HEK293 (cell line): ENCODE results near the gene THYN1.

Source experiments
- BCL11B ChIP-seq: fragments of 450-650 bp; formaldehyde crosslinking; IDR thresholded peaks from 2 replicates; pipeline ENCODE4 v1.5.1; 2016; ENCODE audit warnings: low read depth, missing biosample characterization, missing genetic modification characterization
- EGR2 ChIP-seq: fragments of 450-650 bp; formaldehyde crosslinking; IDR thresholded peaks from 2 replicates; pipeline ENCODE4 v1.5.1; 2016; ENCODE audit warnings: low read depth, missing biosample characterization, missing genetic modification characterization
- FEZF1 ChIP-seq: fragments of 450-650 bp; formaldehyde crosslinking; IDR thresholded peaks from 2 replicates; pipeline ENCODE4 v1.5.1; 2016; ENCODE audit warnings: missing biosample characterization, missing genetic modification characterization
- GFI1B ChIP-seq: fragments of 450-650 bp; formaldehyde crosslinking; IDR thresholded peaks from 2 replicates; pipeline ENCODE4 v1.5.1; 2016; ENCODE audit warnings: missing biosample characterization, missing genetic modification characterization
- IKZF3 ChIP-seq: fragments of 450-650 bp; IDR thresholded peaks from 2 replicates; pipeline ENCODE4 v1.5.0; 2018; ENCODE audit warnings: missing biosample characterization, mild to moderate bottlenecking, missing genetic modification characterization, moderate library complexity
- KLF16 ChIP-seq: fragments of 450-650 bp; formaldehyde crosslinking; IDR thresholded peaks from 2 replicates; pipeline ENCODE4 v1.5.1; 2017; ENCODE audit warnings: missing biosample characterization, missing genetic modification characterization
- MYNN ChIP-seq: fragments of 450-650 bp; formaldehyde crosslinking; IDR thresholded peaks from 2 replicates; pipeline ENCODE4 v1.5.1; 2016; ENCODE audit warnings: missing biosample characterization, missing genetic modification characterization, borderline replicate concordance
- SP7 ChIP-seq: fragments of 450-650 bp; formaldehyde crosslinking; IDR thresholded peaks from 2 replicates; pipeline ENCODE4 v1.5.1; 2016; ENCODE audit warnings: missing biosample characterization, missing genetic modification characterization
- WT1 ChIP-seq: fragments of 450-650 bp; formaldehyde crosslinking; IDR thresholded peaks from 2 replicates; pipeline ENCODE4 v1.5.1; 2016; ENCODE audit warnings: missing biosample characterization, missing genetic modification characterization
- ZBTB21 ChIP-seq: fragments of 450-650 bp; formaldehyde crosslinking; IDR thresholded peaks from 2 replicates; pipeline ENCODE4 v1.5.1; 2017; ENCODE audit warnings: missing biosample characterization, missing genetic modification characterization
- ZFP37 ChIP-seq: fragments of 450-650 bp; formaldehyde crosslinking; IDR thresholded peaks from 2 replicates; pipeline ENCODE4 v1.5.1; 2016; ENCODE audit warnings: missing biosample characterization, missing genetic modification characterization
- ZFP69B ChIP-seq: fragments of 450-650 bp; formaldehyde crosslinking; IDR thresholded peaks from 2 replicates; pipeline ENCODE4 v1.5.1; 2016; ENCODE audit warnings: missing biosample characterization, missing genetic modification characterization
- ZNF155 ChIP-seq: fragments of 450-650 bp; formaldehyde crosslinking; IDR thresholded peaks from 2 replicates; pipeline ENCODE4 v1.5.1; 2016; ENCODE audit warnings: missing biosample characterization, missing genetic modification characterization
- ZNF174 ChIP-seq: fragments of 450-650 bp; formaldehyde crosslinking; IDR thresholded peaks from 2 replicates; pipeline ENCODE4 v1.5.0; 2017; ENCODE audit warnings: missing biosample characterization, mild to moderate bottlenecking, missing genetic modification characterization
- ZNF2 ChIP-seq: fragments of 450-650 bp; formaldehyde crosslinking; IDR thresholded peaks from 2 replicates; pipeline ENCODE4 v1.5.1; 2016; ENCODE audit warnings: missing biosample characterization, missing genetic modification characterization
- ZNF214 ChIP-seq: fragments of 450-650 bp; formaldehyde crosslinking; IDR thresholded peaks from 2 replicates; pipeline ENCODE4 v1.5.1; 2017; ENCODE audit warnings: missing biosample characterization, mild to moderate bottlenecking, missing genetic modification characterization, borderline replicate concordance
- ZNF248 ChIP-seq: fragments of 450-650 bp; formaldehyde crosslinking; IDR thresholded peaks from 2 replicates; pipeline ENCODE4 v1.5.1; 2017; ENCODE audit warnings: missing biosample characterization, missing genetic modification characterization
- ZNF266 ChIP-seq: fragments of 450-650 bp; formaldehyde crosslinking; IDR thresholded peaks from 2 replicates; pipeline ENCODE4 v1.5.1; 2016; ENCODE audit warnings: missing biosample characterization, missing genetic modification characterization, low read depth
- ZNF274 ChIP-seq, 2 experiments: fragments of 200-500 bp in 1 of 2; fragments of 450-650 bp in 1 of 2; sonication (Bioruptor generic) in 1 of 2; formaldehyde crosslinking in 1 of 2; IDR thresholded peaks; 2 replicates each; pipeline versions ENCODE4 v1.5.1 to v1.6.1; 2014 to 2016; ENCODE audit warnings: borderline replicate concordance in 1 of 2, inconsistent platforms in 1 of 2, low read length in 1 of 2, missing biosample characterization in 1 of 2, missing genetic modification characterization in 1 of 2
- ZNF302 ChIP-seq: fragments of 450-650 bp; formaldehyde crosslinking; IDR thresholded peaks from 2 replicates; pipeline ENCODE4 v1.5.1; 2016; ENCODE audit warnings: missing biosample characterization, missing genetic modification characterization, low read depth
- ZNF335 ChIP-seq: fragments of 450-650 bp; formaldehyde crosslinking; conservative IDR thresholded peaks from 2 replicates; pipeline ENCODE4 v1.5.1; 2016; ENCODE audit warnings: missing biosample characterization, missing genetic modification characterization
- ZNF404 ChIP-seq: fragments of 450-650 bp; formaldehyde crosslinking; IDR thresholded peaks from 2 replicates; pipeline ENCODE4 v1.5.1; 2017; ENCODE audit warnings: missing biosample characterization, missing genetic modification characterization
- ZNF48 ChIP-seq: fragments of 450-650 bp; formaldehyde crosslinking; IDR thresholded peaks from 2 replicates; pipeline ENCODE4 v1.5.1; 2016; ENCODE audit warnings: missing biosample characterization, missing genetic modification characterization
- ZNF514 ChIP-seq: fragments of 450-650 bp; formaldehyde crosslinking; IDR thresholded peaks from 2 replicates; pipeline ENCODE4 v1.5.1; 2016; ENCODE audit warnings: missing biosample characterization, missing genetic modification characterization
- ZNF548 ChIP-seq: fragments of 450-650 bp; formaldehyde crosslinking; IDR thresholded peaks from 2 replicates; pipeline ENCODE4 v1.5.1; 2016; ENCODE audit warnings: missing biosample characterization, missing genetic modification characterization
- ZNF623 ChIP-seq: fragments of 450-650 bp; formaldehyde crosslinking; IDR thresholded peaks from 2 replicates; pipeline ENCODE4 v1.5.1; 2016; ENCODE audit warnings: missing biosample characterization, missing genetic modification characterization
- ZNF701 ChIP-seq: fragments of 450-650 bp; formaldehyde crosslinking; IDR thresholded peaks from 2 replicates; pipeline ENCODE4 v1.5.1; 2016; ENCODE audit warnings: missing biosample characterization, missing genetic modification characterization
- ZNF776 ChIP-seq: fragments of 450-650 bp; formaldehyde crosslinking; IDR thresholded peaks from 2 replicates; pipeline ENCODE4 v1.5.0; 2017; ENCODE audit warnings: missing biosample characterization, missing genetic modification characterization, borderline replicate concordance
- ZXDB ChIP-seq: fragments of 450-650 bp; formaldehyde crosslinking; IDR thresholded peaks from 2 replicates; pipeline ENCODE4 v1.5.1; 2016; ENCODE audit warnings: missing biosample characterization, missing genetic modification characterization
- TF ChIP-seq, protein P1 (sequence below): fragments of 450-650 bp; formaldehyde crosslinking; IDR thresholded peaks from 2 replicates; pipeline ENCODE4 v1.5.1; 2016; ENCODE audit warnings: missing biosample characterization, missing genetic modification characterization
- TF ChIP-seq, protein P2 (sequence below): fragments of 450-650 bp; formaldehyde crosslinking; IDR thresholded peaks from 2 replicates; pipeline ENCODE4 v1.5.1; 2017; ENCODE audit warnings: missing biosample characterization, missing genetic modification characterization
- TF ChIP-seq, protein P3 (sequence below): fragments of 450-650 bp; formaldehyde crosslinking; IDR thresholded peaks from 2 replicates; pipeline ENCODE4 v1.5.1; 2016; ENCODE audit warnings: missing biosample characterization, missing genetic modification characterization
- TF ChIP-seq, protein P4 (sequence below): fragments of 450-650 bp; formaldehyde crosslinking; IDR thresholded peaks from 2 replicates; pipeline ENCODE4 v1.5.1; 2016; ENCODE audit warnings: missing biosample characterization, missing genetic modification characterization

THYN1 gene

DNA sequence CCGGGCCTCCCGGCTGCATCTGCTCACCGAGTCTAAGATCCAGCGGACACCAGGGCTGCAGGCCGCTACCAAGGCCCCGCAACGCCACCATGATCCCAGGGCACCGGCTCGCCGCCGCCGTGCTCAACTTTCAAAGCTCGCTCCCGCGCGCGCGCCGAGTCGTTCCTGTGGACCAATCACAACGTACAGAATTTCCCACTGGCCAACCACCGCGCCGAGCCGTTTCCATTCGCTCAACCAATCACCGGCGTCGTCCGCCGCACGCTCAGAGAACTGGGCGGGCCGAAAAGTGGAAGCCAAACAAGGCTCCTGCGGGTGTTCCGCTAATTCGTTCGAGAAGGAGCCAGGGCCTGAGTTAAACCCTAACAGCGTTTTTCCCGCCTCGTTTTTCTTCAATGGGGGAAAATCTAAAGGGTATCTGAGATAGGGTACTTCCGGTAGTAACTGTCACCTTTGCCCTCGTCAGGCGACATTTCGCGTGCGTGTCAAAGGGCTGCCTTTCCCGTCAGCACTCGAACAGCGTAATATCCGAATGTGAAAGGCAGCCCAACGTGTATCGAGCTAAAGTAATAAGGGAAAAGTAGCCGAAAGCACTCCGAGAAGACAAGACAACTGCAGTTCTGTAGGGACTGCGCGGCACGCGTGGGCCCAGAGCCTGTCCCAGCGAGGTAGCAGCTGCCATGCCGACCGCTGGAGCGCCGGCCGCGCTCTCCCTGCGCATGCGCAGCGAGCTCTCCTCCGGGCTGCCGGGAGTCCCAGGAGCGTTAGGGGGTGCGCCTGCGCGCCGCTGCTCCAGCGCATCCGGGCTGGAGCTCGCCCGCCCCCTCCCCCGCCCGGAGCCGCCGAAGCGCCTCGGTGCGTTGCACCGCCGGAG lies 29.1 kb downstream of the THYN1 start, which contains the start of the genes NCAPD3 and VPS26B (continued):
- TF ChIP-seq, protein P1, sequence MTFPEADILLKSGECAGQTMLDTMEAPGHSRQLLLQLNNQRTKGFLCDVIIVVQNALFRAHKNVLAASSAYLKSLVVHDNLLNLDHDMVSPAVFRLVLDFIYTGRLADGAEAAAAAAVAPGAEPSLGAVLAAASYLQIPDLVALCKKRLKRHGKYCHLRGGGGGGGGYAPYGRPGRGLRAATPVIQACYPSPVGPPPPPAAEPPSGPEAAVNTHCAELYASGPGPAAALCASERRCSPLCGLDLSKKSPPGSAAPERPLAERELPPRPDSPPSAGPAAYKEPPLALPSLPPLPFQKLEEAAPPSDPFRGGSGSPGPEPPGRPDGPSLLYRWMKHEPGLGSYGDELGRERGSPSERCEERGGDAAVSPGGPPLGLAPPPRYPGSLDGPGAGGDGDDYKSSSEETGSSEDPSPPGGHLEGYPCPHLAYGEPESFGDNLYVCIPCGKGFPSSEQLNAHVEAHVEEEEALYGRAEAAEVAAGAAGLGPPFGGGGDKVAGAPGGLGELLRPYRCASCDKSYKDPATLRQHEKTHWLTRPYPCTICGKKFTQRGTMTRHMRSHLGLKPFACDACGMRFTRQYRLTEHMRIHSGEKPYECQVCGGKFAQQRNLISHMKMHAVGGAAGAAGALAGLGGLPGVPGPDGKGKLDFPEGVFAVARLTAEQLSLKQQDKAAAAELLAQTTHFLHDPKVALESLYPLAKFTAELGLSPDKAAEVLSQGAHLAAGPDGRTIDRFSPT (tag by site-specific recombination): no peak
- TF ChIP-seq FEZF1 (tag by site-specific recombination) (0 out of 2 replicates have a peak, but pooled peaks have one; percentile 15), ZFP69B (peak; percentile 76; the same call in 1 of the 2 replicates), ZNF514 (tag by site-specific recombination) (no peak), ZNF623 (no peak), ZNF404 (no peak), ZNF174 (tag by site-specific recombination) (no peak), MYNN (tag by site-specific recombination) (no peak), ZXDB (tag by site-specific recombination) (peak; percentile 69), ZNF274 (IDR thresholded peaks at IDR 0.05; ENCODE audit: low read length) (no peak), ZNF274 (tag by site-specific recombination; IDR thresholded peaks at IDR 0.05; ENCODE audit: borderline replicate concordance) (no peak), ZNF548 (tag by site-specific recombination) (no peak), ZNF48 (no peak), ZNF266 (tag by site-specific recombination) (no peak), KLF16 (tag by site-specific recombination) (no peak), ZNF335 (tag by site-specific recombination) (peak; percentile 80), WT1 (tag by site-specific recombination) (0 out of 2 replicates have a peak, but pooled peaks have one; percentile 23), ZNF2 (tag by site-specific recombination) (peak; percentile 66), BCL11B (no peak), ZNF701 (no peak), SP7 (tag by site-specific recombination) (peak; percentile 49; the same call in 1 of the 2 replicates), ZNF155 (no peak), ZNF302 (tag by site-specific recombination) (no peak), ZBTB21 (tag by site-specific recombination) (no peak), IKZF3 (0 out of 2 replicates have a peak, but pooled peaks have one; percentile 28), ZNF214 (tag by site-specific recombination) (no peak), EGR2 (tag by site-specific recombination) (no peak), ZFP37 (tag by site-specific recombination) (no peak), ZNF248 (tag by site-specific recombination) (no peak), ZNF776 (tag by site-specific recombination) (no peak), GFI1B (no peak)
- TF ChIP-seq, protein P2, sequence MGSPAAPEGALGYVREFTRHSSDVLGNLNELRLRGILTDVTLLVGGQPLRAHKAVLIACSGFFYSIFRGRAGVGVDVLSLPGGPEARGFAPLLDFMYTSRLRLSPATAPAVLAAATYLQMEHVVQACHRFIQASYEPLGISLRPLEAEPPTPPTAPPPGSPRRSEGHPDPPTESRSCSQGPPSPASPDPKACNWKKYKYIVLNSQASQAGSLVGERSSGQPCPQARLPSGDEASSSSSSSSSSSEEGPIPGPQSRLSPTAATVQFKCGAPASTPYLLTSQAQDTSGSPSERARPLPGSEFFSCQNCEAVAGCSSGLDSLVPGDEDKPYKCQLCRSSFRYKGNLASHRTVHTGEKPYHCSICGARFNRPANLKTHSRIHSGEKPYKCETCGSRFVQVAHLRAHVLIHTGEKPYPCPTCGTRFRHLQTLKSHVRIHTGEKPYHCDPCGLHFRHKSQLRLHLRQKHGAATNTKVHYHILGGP (tag by site-specific recombination): no peak
- TF ChIP-seq, protein P3, sequence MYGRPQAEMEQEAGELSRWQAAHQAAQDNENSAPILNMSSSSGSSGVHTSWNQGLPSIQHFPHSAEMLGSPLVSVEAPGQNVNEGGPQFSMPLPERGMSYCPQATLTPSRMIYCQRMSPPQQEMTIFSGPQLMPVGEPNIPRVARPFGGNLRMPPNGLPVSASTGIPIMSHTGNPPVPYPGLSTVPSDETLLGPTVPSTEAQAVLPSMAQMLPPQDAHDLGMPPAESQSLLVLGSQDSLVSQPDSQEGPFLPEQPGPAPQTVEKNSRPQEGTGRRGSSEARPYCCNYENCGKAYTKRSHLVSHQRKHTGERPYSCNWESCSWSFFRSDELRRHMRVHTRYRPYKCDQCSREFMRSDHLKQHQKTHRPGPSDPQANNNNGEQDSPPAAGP: no peak
- TF ChIP-seq, protein P4, sequence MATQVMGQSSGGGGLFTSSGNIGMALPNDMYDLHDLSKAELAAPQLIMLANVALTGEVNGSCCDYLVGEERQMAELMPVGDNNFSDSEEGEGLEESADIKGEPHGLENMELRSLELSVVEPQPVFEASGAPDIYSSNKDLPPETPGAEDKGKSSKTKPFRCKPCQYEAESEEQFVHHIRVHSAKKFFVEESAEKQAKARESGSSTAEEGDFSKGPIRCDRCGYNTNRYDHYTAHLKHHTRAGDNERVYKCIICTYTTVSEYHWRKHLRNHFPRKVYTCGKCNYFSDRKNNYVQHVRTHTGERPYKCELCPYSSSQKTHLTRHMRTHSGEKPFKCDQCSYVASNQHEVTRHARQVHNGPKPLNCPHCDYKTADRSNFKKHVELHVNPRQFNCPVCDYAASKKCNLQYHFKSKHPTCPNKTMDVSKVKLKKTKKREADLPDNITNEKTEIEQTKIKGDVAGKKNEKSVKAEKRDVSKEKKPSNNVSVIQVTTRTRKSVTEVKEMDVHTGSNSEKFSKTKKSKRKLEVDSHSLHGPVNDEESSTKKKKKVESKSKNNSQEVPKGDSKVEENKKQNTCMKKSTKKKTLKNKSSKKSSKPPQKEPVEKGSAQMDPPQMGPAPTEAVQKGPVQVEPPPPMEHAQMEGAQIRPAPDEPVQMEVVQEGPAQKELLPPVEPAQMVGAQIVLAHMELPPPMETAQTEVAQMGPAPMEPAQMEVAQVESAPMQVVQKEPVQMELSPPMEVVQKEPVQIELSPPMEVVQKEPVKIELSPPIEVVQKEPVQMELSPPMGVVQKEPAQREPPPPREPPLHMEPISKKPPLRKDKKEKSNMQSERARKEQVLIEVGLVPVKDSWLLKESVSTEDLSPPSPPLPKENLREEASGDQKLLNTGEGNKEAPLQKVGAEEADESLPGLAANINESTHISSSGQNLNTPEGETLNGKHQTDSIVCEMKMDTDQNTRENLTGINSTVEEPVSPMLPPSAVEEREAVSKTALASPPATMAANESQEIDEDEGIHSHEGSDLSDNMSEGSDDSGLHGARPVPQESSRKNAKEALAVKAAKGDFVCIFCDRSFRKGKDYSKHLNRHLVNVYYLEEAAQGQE (tag by site-specific recombination): peak; percentile 54
